Thymus (tissue), 11 donors: ENCODE results near the gene CASP2. TPM values are rescaled to one million over a fixed set of nuclear protein-coding genes. Genes with fewer than 3 reads are reported as not detected.

ENCODE experiments used
- DNase-seq, 9 donors: peaks; one replicate each; pipeline ENCODE4 v3.0.0-alpha.2; 2013; ENCODE audit warnings: low spot score in 9 of 9, low read depth in 6 of 9, missing footprints in 1 of 9
- H3K27ac ChIP-seq, 2 donors: one replicate each; pipeline ENCODE4 v1.5.1; 2013; ENCODE audit warnings: control low read depth in 1 of 2, low read depth in 1 of 2, low read length in 1 of 2, mild to moderate bottlenecking in 1 of 2, moderate library complexity in 1 of 2
- H3K27me3 ChIP-seq, 2 donors: one replicate each; pipeline ENCODE4 v1.5.1; 2013; ENCODE audit warnings: low read length in 1 of 2; ENCODE audit not compliant: control insufficient read depth in 2 of 2, insufficient read depth in 1 of 2
- H3K36me3 ChIP-seq, 2 donors: one replicate each; pipeline ENCODE4 v1.5.1; 2013; ENCODE audit warnings: low read length in 1 of 2, mild to moderate bottlenecking in 1 of 2, moderate library complexity in 1 of 2; ENCODE audit not compliant: control insufficient read depth in 2 of 2, insufficient read depth in 2 of 2
- H3K4me1 ChIP-seq, 2 donors: one replicate each; pipeline ENCODE4 v1.5.1; 2013; ENCODE audit warnings: low read length in 2 of 2; ENCODE audit not compliant: control insufficient read depth in 2 of 2, insufficient read depth in 2 of 2
- H3K4me3 ChIP-seq, 2 donors: one replicate each; pipeline ENCODE4 v1.5.1; 2013; ENCODE audit warnings: low read length in 2 of 2, control low read depth in 1 of 2, mild to moderate bottlenecking in 1 of 2
- H3K9me3 ChIP-seq, 2 donors: one replicate each; pipeline ENCODE4 v1.5.1; 2013; ENCODE audit warnings: low read length in 1 of 2, mild to moderate bottlenecking in 1 of 2; ENCODE audit not compliant: control insufficient read depth in 2 of 2, insufficient read depth in 1 of 2
- WGBS: extraction: QIAGEN DNeasy Blood & Tissue Kit; methylation state at CpG from one replicate; pipeline ENCODE4 v1.1.7; 2013; 5-methylcytosine and 5-hydroxymethylcytosine counted together
- polyA plus RNA-seq: library from polyadenylated mRNA; stranded (reverse); fragments of 200-250 nt; gene quantifications from one replicate; pipeline ENCODE4 v1.2.3, GENCODE V29; 2013
- total RNA-seq: library from RNA; stranded (reverse); fragments of 120-200 nt; gene quantifications from one replicate; pipeline ENCODE4 v1.2.4, GENCODE V29; 2013
- donor health status: healthy.

CASP2 gene
- total and polyA plus RNA-seq, 2 donors: 17.5 to 18.6 TPM

DNA sequence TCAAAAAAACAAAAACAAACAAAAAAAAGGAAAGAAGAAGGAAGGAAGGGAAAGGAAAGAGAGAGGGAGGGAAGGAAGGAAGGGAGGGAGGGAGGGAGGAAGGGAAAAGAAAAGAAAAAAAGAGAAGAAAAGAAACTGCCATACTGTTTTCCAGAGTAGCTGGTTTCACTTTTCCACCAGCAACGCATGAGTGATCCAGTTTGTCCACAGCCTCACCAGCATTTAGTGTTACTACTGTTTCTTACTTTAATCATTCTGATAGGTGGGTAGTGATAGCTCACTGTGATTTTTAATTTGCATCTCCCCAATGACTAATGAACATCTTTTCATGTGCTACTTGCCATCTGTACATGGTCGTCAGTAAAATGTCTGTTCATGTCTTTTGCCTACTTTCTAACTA lies 15.3 kb upstream of the CASP2 start:
- Histone ChIP-seq H3K9me3 (no peaks in the 10 kb centered on the region), H3K27me3 (no peaks in the 10 kb centered on the region), H3K27ac (no peak overlapping the region), H3K4me1 (no peaks in the 10 kb centered on the region), H3K36me3 (peaks cover 15 to 19% of the 10 kb centered on the region in 2 donors), H3K4me3 (no peak overlapping the region)
- 98% methylated on average over 2 of the region's 2 CpGs for WGBS
- DNase-seq: no peak

DNA sequence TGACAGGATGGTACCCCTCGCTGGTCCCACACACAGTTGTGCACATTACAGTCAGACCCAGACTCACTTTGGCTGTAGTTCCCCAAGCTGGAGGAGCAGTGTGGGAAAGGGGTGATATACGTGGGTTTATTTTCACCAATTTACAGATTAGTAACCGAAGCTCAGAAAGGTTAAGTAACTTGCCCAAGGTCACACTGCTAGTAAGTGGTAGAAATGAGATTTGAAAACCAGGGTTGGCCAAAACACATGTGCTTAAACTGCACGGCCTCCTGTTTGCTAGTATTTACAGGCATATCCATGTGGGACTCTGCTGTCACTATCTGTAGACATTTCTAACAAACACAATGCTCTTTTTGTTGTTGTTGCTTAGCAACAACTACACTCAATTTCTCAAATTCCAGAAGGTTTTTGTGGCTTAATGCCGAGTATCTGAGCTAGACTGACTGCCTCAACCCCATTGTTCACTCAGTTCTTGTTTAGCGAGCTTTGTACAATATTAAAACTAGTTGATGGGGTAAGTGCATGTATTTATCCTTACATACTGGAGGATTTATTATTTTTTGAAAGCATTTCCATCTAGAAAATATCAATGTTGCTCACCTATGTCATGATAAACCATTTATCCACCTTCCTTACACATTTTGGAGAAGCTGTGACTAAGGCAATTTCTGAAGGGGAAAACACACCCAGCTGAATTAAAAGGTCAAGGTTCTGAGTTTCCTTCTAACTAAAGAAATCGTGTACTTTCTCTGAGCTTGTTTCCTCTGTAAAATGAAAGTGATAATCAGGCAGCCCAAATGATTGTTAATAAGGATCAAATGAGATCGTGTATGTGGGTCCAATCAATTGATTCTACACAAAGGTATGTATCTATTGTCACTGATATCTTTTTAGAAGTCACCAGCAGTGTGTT lies 8.7 kb upstream of the CASP2 start:
- DNase-seq: no peak
- H3K4me3 ChIP-seq: no peak overlapping the region
- 71% methylated on average over 8 of the region's 8 CpGs for WGBS

DNA sequence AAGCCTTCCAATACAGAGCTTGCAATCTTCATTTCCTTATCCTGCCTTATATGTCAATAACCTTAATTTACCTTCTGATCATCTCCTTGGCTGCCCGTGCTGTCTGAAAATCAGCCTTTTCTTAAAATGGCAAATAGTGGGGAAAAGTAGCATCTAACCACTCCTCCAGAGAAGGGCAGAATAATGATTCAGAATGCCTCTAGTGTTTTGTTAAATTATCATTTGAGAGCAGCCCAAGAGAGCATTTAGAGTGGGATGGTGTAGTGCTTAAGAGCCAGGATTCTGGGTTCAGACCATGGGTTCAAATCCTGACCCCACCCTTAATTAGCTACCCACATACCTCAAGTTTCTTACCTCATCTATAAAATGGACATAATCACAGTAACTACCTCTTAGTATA lies 8.0 kb upstream of the CASP2 start:
- Histone ChIP-seq H3K4me1 (peaks cover 11 to 26% of the 10 kb centered on the region in 2 donors), H3K9me3 (no peaks in the 10 kb centered on the region), H3K27me3 (no peaks in the 10 kb centered on the region), H3K27ac (no peak overlapping the region), H3K4me3 (no peak overlapping the region), H3K36me3 (no peaks in the 10 kb centered on the region)
- no peak for DNase-seq
- 92% methylated on average over 1 of the region's 1 CpG for WGBS

More for the DNA sequence above, 8.7 kb upstream of the CASP2 start:
- Histone ChIP-seq H3K27ac (peak overlapping the region in 1 of 2 donors; percentile 8), H3K9me3 (no peaks in the 10 kb centered on the region), H3K27me3 (no peaks in the 10 kb centered on the region), H3K4me1 (peaks cover 11 to 20% of the 10 kb centered on the region in 2 donors), H3K36me3 (no peaks in the 10 kb centered on the region)

DNA sequence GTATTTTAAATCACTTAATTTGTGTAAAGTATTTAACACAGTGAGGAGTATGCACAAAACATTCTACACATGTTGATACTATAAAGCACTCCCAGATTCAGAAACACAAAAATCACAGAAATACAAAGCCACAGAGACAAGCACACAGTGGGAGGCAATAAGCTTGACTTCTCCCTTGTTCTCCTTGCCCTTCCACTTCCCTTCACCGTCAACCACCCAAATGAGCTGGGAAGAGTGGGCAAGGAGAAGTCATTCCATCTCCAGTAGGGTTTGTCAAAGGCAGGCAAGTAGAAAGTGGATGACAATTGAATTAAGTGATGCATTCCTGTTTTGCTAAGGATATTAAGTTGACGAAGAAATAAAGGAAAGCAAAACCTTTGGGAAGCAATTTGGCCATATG lies 7.6 kb upstream of the CASP2 start:
- Histone ChIP-seq H3K9me3 (no peaks in the 10 kb centered on the region), H3K27me3 (no peaks in the 10 kb centered on the region), H3K4me3 (no peak overlapping the region), H3K27ac (no peak overlapping the region), H3K4me1 (peaks cover 11 to 26% of the 10 kb centered on the region in 2 donors), H3K36me3 (no peaks in the 10 kb centered on the region)
- no peak for DNase-seq
- 97% methylated on average over 2 of the region's 2 CpGs for WGBS

DNA sequence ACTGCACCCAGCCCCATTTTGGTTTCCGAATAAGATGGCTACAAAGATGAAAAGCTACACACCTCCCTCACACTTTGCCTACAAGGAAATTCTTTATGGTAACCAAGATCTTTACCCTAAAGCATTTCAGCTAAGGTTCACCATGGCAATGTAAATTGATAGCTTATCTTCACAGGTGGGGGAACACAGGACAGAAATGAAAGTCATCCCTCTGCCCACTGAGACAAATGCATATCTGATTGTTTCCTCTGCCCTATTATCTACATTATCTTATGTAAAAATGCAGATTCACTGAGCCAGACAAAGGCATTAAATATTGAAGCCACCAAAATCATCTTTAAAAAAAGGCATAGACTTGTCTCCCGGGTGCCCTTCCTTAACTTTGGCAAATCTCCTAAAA lies 6.6 kb upstream of the CASP2 start:
- Histone ChIP-seq H3K27ac (no peak overlapping the region), H3K4me1 (peaks cover 11 to 26% of the 10 kb centered on the region in 2 donors), H3K4me3 (no peak overlapping the region), H3K36me3 (no peaks in the 10 kb centered on the region), H3K9me3 (no peaks in the 10 kb centered on the region), H3K27me3 (no peaks in the 10 kb centered on the region)
- no peak for DNase-seq
- 96% methylated on average over 2 of the region's 2 CpGs for WGBS

DNA sequence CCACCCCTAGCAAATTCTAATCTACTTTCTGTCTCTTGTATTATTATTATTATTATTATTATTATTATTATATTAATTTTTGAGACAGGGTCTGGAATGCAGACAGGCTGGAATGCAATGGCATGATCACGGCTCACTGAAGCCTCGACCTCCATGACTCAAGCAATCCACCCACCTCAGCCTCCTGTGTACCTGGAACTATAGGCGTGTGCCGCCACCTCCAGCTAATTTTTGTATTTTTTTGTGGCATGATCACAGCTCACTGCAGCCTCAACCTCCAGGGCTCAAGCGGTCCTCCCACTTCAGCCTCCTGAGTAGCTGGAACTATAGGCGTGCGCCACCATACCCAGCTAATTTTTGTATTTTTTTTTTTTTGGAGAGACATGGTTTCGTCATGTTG lies 6.0 kb upstream of the CASP2 start:
- no peak for DNase-seq
- 99% methylated on average over 8 of the region's 8 CpGs for WGBS
- H3K27ac ChIP-seq: no peak overlapping the region
- peaks cover 11 to 26% of the 10 kb centered on the region in 2 donors for H3K4me1 ChIP-seq
- no peaks in the 10 kb centered on the region for H3K36me3 ChIP-seq
- no peaks in the 10 kb centered on the region for H3K27me3 ChIP-seq
- H3K9me3 ChIP-seq: no peaks in the 10 kb centered on the region
- H3K4me3 ChIP-seq: no peak overlapping the region

DNA sequence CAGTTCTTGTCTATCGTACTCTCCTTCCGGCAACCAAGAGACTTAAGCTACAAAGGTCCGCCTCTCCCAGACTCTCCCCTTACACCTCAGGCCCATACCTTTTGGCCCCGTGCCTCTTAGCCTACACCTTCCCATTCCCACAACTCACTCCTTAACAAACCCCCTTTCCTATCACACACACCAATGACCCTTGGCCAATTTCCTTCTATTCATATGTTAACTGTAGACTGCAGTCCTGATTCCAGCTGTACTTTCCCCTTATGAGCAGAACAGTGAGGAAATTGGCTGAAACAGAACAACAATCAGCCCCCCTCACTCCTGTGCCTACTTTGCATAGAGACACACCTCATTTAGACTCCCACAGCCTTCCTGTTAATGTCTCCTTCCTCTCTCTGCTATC lies 4.8 kb upstream of the CASP2 start:
- Histone ChIP-seq H3K36me3 (no peaks in the 10 kb centered on the region), H3K27me3 (no peaks in the 10 kb centered on the region), H3K27ac (peak overlapping the region in 1 of 2 donors; percentile 1), H3K4me1 (peaks cover 13 to 35% of the 10 kb centered on the region in 2 donors), H3K4me3 (no peak overlapping the region), H3K9me3 (peaks cover 0 to 7% of the 10 kb centered on the region in 2 donors)
- WGBS: 98% methylated on average over 4 of the region's 4 CpGs
- no peak for DNase-seq

DNA sequence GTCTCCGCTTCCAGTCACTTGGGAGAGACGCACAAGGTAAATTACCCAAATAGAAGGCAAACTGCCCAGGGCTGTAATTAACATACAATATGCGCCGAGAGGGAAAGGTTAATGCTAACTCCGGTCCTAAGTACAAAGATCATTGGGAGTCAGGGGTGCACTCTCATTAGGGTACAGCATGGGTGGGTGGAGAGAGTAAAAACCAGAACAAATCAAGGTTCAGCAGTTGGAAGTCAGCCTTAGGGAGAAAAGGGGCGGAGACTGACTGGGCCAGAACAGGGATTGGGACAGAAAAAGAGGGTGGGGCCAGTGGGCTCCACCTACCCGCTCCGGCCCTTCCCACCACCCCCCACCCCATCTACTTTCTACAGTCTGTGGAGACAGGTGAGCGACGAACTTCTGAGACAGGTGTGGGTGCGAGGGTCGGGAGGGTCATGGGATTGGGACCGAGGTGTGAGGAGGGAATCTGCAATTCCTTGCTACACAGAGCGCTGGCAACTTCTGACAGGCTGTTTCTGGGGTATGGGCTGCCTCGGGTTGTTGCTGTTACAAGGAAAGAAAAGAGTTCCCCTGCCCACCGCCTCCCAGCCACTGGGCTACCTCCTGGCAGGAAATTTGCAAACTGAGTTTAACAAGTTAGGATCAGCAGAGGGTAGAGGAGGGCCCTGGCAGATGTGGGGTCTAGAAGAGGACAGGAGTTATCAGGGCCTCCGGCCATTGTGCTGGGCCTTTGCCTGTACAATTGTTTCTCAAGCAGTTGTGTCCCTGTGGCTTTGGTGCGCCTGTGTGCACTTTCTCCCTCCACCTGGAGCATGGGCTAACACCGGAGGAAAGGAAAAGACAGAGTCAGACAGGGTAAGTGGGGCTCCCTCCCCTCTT lies 3.3 kb upstream of the CASP2 start, which contains the start of gene TMEM139:
TSS of gene TMEM139 (plus strand) at position 368 of the 879 bp plus-strand sequence. CDS start 1,000 bp downstream, outside the sequence.
- DNase-seq: no peak
- Histone ChIP-seq H3K4me1 (peaks cover 17 to 38% of the 10 kb centered on the region in 2 donors), H3K9me3 (peaks cover 0 to 7% of the 10 kb centered on the region in 2 donors), H3K36me3 (no peaks in the 10 kb centered on the region), H3K4me3 (no peak within 1 kb of the TSS), H3K27ac (peak within 1 kb of the TSS in 1 of 2 donors; percentile 1), H3K27me3 (no peaks in the 10 kb centered on the region)
- 97% methylated on average over 19 of the region's 19 CpGs for WGBS

DNA sequence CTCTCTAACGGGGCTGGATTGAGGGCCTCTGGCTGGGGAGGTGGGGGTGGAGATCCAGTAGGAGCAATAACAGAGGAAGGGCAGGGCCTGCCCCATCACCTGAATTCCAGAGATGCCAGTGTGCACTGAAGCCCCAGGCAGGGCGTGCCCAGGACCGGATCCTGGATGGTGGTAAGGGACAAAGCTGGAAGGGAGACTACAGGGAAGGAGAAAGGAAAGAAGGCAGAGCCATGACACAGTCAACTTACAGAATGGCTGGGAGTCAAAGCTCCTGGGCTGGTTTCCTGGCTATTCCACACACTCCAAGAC lies 2.7 kb upstream of the CASP2 start:
- Histone ChIP-seq H3K27me3 (no peaks in the 10 kb centered on the region), H3K27ac (no peak overlapping the region), H3K9me3 (peaks cover 0 to 7% of the 10 kb centered on the region in 2 donors), H3K36me3 (no peaks in the 10 kb centered on the region), H3K4me3 (no peak overlapping the region), H3K4me1 (peaks cover 22 to 44% of the 10 kb centered on the region in 2 donors)
- DNase-seq: no peak
- 99% methylated on average over 3 of the region's 3 CpGs for WGBS
